MM.1S (cell line): ENCODE data around the gene BID.

ENCODE experiments used
- DNase-seq: peaks from one replicate; pipeline ENCODE4 v3.0.0-alpha.2; 2015
- H2AFZ ChIP-seq: fragments of 300-600 bp; sonication (generic); 2 replicates; pipeline ENCODE4 v1.6.0; 2016; ENCODE audit warnings: antibody characterized with exemption, low read length
- H3F3A ChIP-seq: fragments of 300-600 bp; sonication (generic); 2 replicates; pipeline ENCODE4 v1.6.1; 2016; ENCODE audit warnings: mild to moderate bottlenecking, antibody characterized with exemption, low read length, moderate library complexity, mixed read lengths; ENCODE audit not compliant: insufficient read depth
- H3K27ac ChIP-seq: fragments of 300-600 bp; sonication (generic); 2 replicates; pipeline ENCODE4 v1.5.1; 2016; ENCODE audit warnings: mild to moderate bottlenecking, low read length
- H3K27me3 ChIP-seq: fragments of 300-600 bp; sonication (generic); replicated peaks from 2 replicates; pipeline ENCODE4 v1.6.0; 2016; ENCODE audit warnings: low read length; ENCODE audit not compliant: insufficient read depth
- H3K36me3 ChIP-seq: fragments of 300-600 bp; sonication (generic); replicated peaks from 2 replicates; pipeline ENCODE4 v1.6.1; 2016; ENCODE audit warnings: mild to moderate bottlenecking, low read length, mixed read lengths; ENCODE audit not compliant: insufficient read depth
- H3K4me1 ChIP-seq: fragments of 300-600 bp; sonication (generic); 2 replicates; pipeline ENCODE4 v1.6.1; 2016; ENCODE audit warnings: low read length, mixed read lengths
- H3K4me2 ChIP-seq: fragments of 300-600 bp; sonication (generic); 2 replicates; pipeline ENCODE4 v1.6.0; 2016; ENCODE audit warnings: low read depth, low read length
- H3K4me3 ChIP-seq: fragments of 300-600 bp; sonication (generic); 2 replicates; pipeline ENCODE4 v1.5.1; 2016; ENCODE audit warnings: low read length, mixed read lengths
- H3K79me2 ChIP-seq: fragments of 300-600 bp; sonication (generic); 2 replicates; pipeline ENCODE4 v1.6.1; 2016; ENCODE audit warnings: mixed run types, low read length, mixed read lengths
- H3K9ac ChIP-seq: fragments of 300-600 bp; sonication (generic); 2 replicates; pipeline ENCODE4 v1.6.1; 2016; ENCODE audit warnings: low read length, mixed read lengths
- H3K9me2 ChIP-seq: fragments of 300-600 bp; sonication (generic); replicated peaks from 2 replicates; pipeline ENCODE4 v1.6.1; 2016; ENCODE audit warnings: mild to moderate bottlenecking, low read length, mixed read lengths; ENCODE audit not compliant: insufficient read depth
- H3K9me3 ChIP-seq: fragments of 300-600 bp; sonication (generic); replicated peaks from 2 replicates; pipeline ENCODE4 v1.6.1; 2016; ENCODE audit warnings: mild to moderate bottlenecking, low read length, mixed read lengths; ENCODE audit not compliant: insufficient read depth
- H4K20me1 ChIP-seq: fragments of 300-600 bp; sonication (generic); 2 replicates; pipeline ENCODE4 v1.6.1; 2016; ENCODE audit warnings: mild to moderate bottlenecking, low read length, moderate library complexity, mixed read lengths; ENCODE audit not compliant: insufficient read depth
- EZH2 ChIP-seq: fragments of 300-600 bp; sonication (generic); optimal IDR thresholded peaks from 2 replicates; pipeline ENCODE3; 2017; ENCODE audit warnings: low read depth, mild to moderate bottlenecking, antibody characterized with exemption, low read length, mixed read lengths
- EZH2phosphoT487 ChIP-seq: fragments of 300-600 bp; sonication (generic); IDR thresholded peaks from 2 replicates; pipeline ENCODE4 v1.6.1; 2018; ENCODE audit warnings: antibody characterized with exemption, low read length
- TF ChIP-seq, protein P1 (sequence below): fragments of 300-600 bp; sonication (generic); IDR thresholded peaks from 2 replicates; pipeline ENCODE4 v1.5.1; 2016; ENCODE audit warnings: antibody characterized with exemption, low read length, mixed read lengths

BID gene

GRCh38 chr22:17814084-17814483 is 39.8 kb upstream of the BID start:
- TF ChIP-seq, protein P1, sequence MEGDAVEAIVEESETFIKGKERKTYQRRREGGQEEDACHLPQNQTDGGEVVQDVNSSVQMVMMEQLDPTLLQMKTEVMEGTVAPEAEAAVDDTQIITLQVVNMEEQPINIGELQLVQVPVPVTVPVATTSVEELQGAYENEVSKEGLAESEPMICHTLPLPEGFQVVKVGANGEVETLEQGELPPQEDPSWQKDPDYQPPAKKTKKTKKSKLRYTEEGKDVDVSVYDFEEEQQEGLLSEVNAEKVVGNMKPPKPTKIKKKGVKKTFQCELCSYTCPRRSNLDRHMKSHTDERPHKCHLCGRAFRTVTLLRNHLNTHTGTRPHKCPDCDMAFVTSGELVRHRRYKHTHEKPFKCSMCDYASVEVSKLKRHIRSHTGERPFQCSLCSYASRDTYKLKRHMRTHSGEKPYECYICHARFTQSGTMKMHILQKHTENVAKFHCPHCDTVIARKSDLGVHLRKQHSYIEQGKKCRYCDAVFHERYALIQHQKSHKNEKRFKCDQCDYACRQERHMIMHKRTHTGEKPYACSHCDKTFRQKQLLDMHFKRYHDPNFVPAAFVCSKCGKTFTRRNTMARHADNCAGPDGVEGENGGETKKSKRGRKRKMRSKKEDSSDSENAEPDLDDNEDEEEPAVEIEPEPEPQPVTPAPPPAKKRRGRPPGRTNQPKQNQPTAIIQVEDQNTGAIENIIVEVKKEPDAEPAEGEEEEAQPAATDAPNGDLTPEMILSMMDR: no peak
- no peak for TF ChIP-seq EZH2
- TF ChIP-seq EZH2phosphoT487: no peak
- Histone ChIP-seq H3K27ac (no peak overlapping the region), H3K27me3 (no peaks in the 10 kb centered on the region), H2AFZ (no peak overlapping the region), H3F3A (no peaks in the 10 kb centered on the region), H3K4me1 (no peaks in the 10 kb centered on the region), H3K79me2 (no peaks in the 10 kb centered on the region), H4K20me1 (no peaks in the 10 kb centered on the region), H3K4me3 (no peak overlapping the region), H3K36me3 (no peaks in the 10 kb centered on the region), H3K9me2 (no peaks in the 10 kb centered on the region), H3K9ac (no peak overlapping the region), H3K4me2 (no peak overlapping the region), H3K9me3 (no peaks in the 10 kb centered on the region)
- DNase-seq: no peak

DNA sequence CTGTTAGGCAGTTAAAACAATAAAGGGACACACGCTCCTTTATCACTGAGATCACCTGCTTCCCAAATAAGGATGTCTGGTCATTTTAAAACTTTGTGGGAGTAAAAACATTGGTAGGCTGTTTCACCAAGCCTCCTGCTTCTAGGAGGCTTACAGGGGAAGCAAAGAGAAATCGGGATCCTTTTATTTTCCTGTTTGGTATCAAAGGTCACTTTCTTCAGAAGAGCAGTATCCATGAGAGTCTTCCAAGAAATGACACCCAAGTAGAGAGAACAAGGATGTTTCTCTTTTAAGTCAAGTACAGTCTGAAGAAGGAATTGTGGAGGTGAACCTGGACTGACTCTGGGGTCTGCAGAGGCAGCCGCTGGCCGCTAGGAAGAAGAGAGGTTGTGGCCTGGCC is 36.9 kb upstream of the BID start:
- no peak overlapping the region for H3K4me2 ChIP-seq

GRCh38 chr22:17810570-17811116 is 36.4 kb upstream of the BID start:
- Histone ChIP-seq H3K9me2 (no peaks in the 10 kb centered on the region), H3K79me2 (no peaks in the 10 kb centered on the region), H3K9ac (no peak overlapping the region), H4K20me1 (no peaks in the 10 kb centered on the region), H3K4me2 (no peak overlapping the region), H3K4me3 (no peak overlapping the region), H3K9me3 (no peaks in the 10 kb centered on the region), H3K36me3 (no peaks in the 10 kb centered on the region; the same call in 1 of the 2 replicates), H3K27ac (no peak overlapping the region), H3K4me1 (no peaks in the 10 kb centered on the region), H2AFZ (no peak overlapping the region), H3F3A (no peaks in the 10 kb centered on the region), H3K27me3 (no peaks in the 10 kb centered on the region)
- TF ChIP-seq, protein P1: no peak
- TF ChIP-seq EZH2 (no peak), EZH2phosphoT487 (no peak)
- no peak for DNase-seq

More for the DNA sequence above, 36.9 kb upstream of the BID start:
- no peak overlapping the region for H3K9ac ChIP-seq
- no peaks in the 10 kb centered on the region; the same call in 1 of the 2 replicates for H3K36me3 ChIP-seq
- H3K9me3 ChIP-seq: no peaks in the 10 kb centered on the region
- no peaks in the 10 kb centered on the region for H4K20me1 ChIP-seq
- no peak overlapping the region for H3K27ac ChIP-seq
- H3K9me2 ChIP-seq: no peaks in the 10 kb centered on the region
- no peaks in the 10 kb centered on the region for H3F3A ChIP-seq
- no peaks in the 10 kb centered on the region for H3K4me1 ChIP-seq
- no peak overlapping the region for H2AFZ ChIP-seq
- H3K4me3 ChIP-seq: no peak overlapping the region
- H3K27me3 ChIP-seq: no peaks in the 10 kb centered on the region
- TF ChIP-seq EZH2phosphoT487: no peak
- TF ChIP-seq EZH2: no peak
- TF ChIP-seq, protein P1: no peak
- H3K79me2 ChIP-seq: no peaks in the 10 kb centered on the region
- DNase-seq: no peak
